Measurements from ENCODE around the gene OTOG.

GRCh38 chr11:17522655-17523054 is 24.4 kb upstream of the OTOG start:
- TF ChIP-seq EZH2phosphoT487 (IDR thresholded peaks at IDR 0.05; ENCODE audit: insufficient read depth, low read depth) (no peak), EZH2 (IDR thresholded peaks at IDR 0.05; ENCODE audit: insufficient read depth, poor library complexity, severe bottlenecking) (no peak)

All from GM23248 (cell line).